ENCODE data around the gene ZDHHC6. TPM values are rescaled to one million over a fixed set of nuclear protein-coding genes. Genes with fewer than 3 reads are reported as not detected.
A peak's percentile ranks its signal among the peaks of the same experiment; 100 is the strongest.
"Not testable (repeated sequence)": the region's sequence is repeated elsewhere in the genome, so short reads cannot be mapped to it uniquely, and the experiment has no call there.

The ZDHHC6 gene
- total RNA-seq, 2 experiments from 2014 or later = 31.5 to 33.8 TPM

- H3K9me2 ChIP-seq (ENCODE audit: insufficient read depth, low read length) = no peaks in the 10 kb centered on the region
- no peak overlapping the region for H3K4me3 ChIP-seq (ENCODE audit: low read depth, low read length, poor library complexity, severe bottlenecking)
- H3K79me2 ChIP-seq (ENCODE audit: insufficient read depth, low read depth, low read length) = no peaks in the 10 kb centered on the region
- intact Hi-C loops (cut with micrococcal nuclease; ENCODE audit: unreplicated experiment) = no loop called here
- H4K20me1 ChIP-seq (ENCODE audit: insufficient read depth, low read length) = no peaks in the 10 kb centered on the region
- no peaks in the 10 kb centered on the region for H3K4me1 ChIP-seq (ENCODE audit: insufficient read depth, low read length, poor library complexity, severe bottlenecking)
- H3K9me3 ChIP-seq (ENCODE audit: low read length) = peaks cover 10% of the 10 kb centered on the region; the same call in 1 of the 2 replicates
- DNase-seq (ENCODE audit: low spot score) = no peak
- CTCF ChIA-PET (ENCODE audit: unreplicated experiment) = no interaction called here
- BruUV-seq (replicated peaks) = TSS peak; percentile 32
- H3K4me2 ChIP-seq (ENCODE audit: low read length) = no peak overlapping the region
- TF ChIP-seq EZH2phosphoT487 (IDR thresholded peaks at IDR 0.05; ENCODE audit: borderline replicate concordance, low read depth, low read length) (no peak), CTCF (conservative IDR thresholded peaks at IDR 0.05; ENCODE audit: low read length) (no peak)
- H3K27ac ChIP-seq (ENCODE audit: low read depth, low read length, poor library complexity, severe bottlenecking) = no peak overlapping the region
- H2AFZ ChIP-seq (ENCODE audit: low read length) = no peak overlapping the region
- H3K36me3 ChIP-seq (ENCODE audit: insufficient read depth, low read length) = peaks cover 65% of the 10 kb centered on the region
- POLR2A ChIA-PET = interaction anchor here (0.7 kb wide), 1 partner anchor 536 kb away, joined by 3 read pairs; no protein-coding TSS in a partner anchor
Observed at GRCh38 chr10:112465299-112465883, 18.7 kb upstream of the ZDHHC6 start.

DNA sequence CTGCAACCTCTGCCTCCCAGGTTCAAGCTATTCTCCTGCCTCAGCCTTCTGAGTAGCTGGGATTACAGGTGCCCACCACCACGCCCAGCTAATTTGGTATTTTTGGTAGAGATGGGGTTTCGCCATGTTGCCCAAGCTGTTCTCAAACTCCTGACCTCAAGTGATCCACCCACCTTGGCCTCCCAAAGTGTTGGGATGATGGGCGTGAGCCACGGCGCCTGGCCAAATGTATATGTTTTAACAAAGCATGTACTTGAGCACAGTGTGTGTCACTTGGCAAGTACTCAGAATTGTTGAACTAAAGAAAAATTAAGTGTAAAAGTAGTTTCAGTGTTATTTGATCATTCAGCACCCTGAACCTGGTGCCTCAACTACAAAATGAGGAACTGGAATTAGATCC is 17.4 kb upstream of the ZDHHC6 start:
- Histone ChIP-seq H3K36me3 (ENCODE audit: insufficient read depth, low read length) (peaks cover 62% of the 10 kb centered on the region), H3K9me3 (ENCODE audit: low read length) (peaks cover 10% of the 10 kb centered on the region; the same call in 1 of the 2 replicates)
- intact Hi-C loops (cut with micrococcal nuclease; ENCODE audit: unreplicated experiment); H3K9me2 ChIP-seq (ENCODE audit: insufficient read depth, low read length); BruUV-seq (replicated peaks); DNase-seq (ENCODE audit: low spot score); H4K20me1 ChIP-seq (ENCODE audit: insufficient read depth, low read length); H3K4me3 ChIP-seq (ENCODE audit: low read depth, low read length, poor library complexity, severe bottlenecking); H2AFZ ChIP-seq (ENCODE audit: low read length); CTCF ChIA-PET (ENCODE audit: unreplicated experiment); H3K27ac ChIP-seq (ENCODE audit: low read depth, low read length, poor library complexity, severe bottlenecking); H3K4me1 ChIP-seq (ENCODE audit: insufficient read depth, low read length, poor library complexity, severe bottlenecking); H3K4me2 ChIP-seq (ENCODE audit: low read length); H3K79me2 ChIP-seq (ENCODE audit: insufficient read depth, low read depth, low read length): not testable (repeated sequence)
- POLR2A ChIA-PET = interaction anchor here (1.5 kb wide), 1 partner anchor 8 kb away, joined by 9 read pairs; no protein-coding TSS in a partner anchor

DNA sequence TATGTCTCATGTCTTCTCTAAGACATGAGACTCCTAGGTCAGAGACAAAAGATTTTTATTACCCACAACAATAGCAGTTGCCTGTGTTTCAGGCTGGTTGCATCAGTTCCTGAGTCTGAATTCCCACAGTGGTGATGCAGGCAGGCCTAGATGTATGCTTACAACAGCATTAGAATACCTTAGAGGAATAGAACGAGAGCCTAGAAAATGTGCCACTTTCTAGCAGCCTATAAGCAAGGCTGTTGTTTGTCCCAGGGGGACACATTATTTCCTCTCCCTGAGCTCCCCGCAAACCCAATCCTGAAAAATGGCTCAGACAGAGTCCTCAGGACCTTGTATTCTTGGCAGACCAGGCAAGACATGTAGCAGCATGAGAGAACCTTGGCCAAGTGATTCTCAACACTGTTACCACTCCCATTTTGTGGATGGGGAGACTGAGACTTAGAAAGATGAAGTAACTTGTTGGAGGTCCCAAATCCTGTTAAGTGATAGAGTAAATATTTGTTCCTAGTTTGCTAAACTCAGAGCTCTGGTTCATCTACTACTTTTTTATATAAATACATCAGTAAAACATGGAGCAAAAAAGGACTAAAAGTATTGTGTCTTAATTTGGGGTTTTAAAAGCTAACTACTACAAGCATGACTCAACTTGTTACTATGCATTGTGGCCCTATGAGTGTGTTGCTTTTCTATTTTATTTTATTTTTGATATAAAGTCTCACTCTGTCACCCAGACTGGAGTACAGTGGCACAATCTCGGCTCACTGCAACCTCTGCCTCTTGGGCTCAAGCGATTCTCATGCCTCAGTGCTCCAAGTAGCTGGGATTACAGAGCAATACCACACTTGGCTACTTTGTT is 14.5 kb upstream of the ZDHHC6 start:
- Histone ChIP-seq H2AFZ (ENCODE audit: low read length) (no peak overlapping the region), H3K4me2 (ENCODE audit: low read length) (no peak overlapping the region), H3K4me3 (ENCODE audit: low read depth, low read length, poor library complexity, severe bottlenecking) (no peak overlapping the region), H4K20me1 (ENCODE audit: insufficient read depth, low read length) (no peaks in the 10 kb centered on the region), H3K9me3 (ENCODE audit: low read length) (peaks cover 10% of the 10 kb centered on the region; the same call in 1 of the 2 replicates), H3K27ac (ENCODE audit: low read depth, low read length, poor library complexity, severe bottlenecking) (no peak overlapping the region), H3K9me2 (ENCODE audit: insufficient read depth, low read length) (no peaks in the 10 kb centered on the region), H3K79me2 (ENCODE audit: insufficient read depth, low read depth, low read length) (no peaks in the 10 kb centered on the region; the same call in 1 of the 2 replicates), H3K4me1 (ENCODE audit: insufficient read depth, low read length, poor library complexity, severe bottlenecking) (no peaks in the 10 kb centered on the region), H3K36me3 (ENCODE audit: insufficient read depth, low read length) (peaks cover 50% of the 10 kb centered on the region)
- BruUV-seq (replicated peaks) = no TSS peak
- ChIA-PET CTCF (ENCODE audit: unreplicated experiment) (no interaction called here), POLR2A (interaction anchor here (0.6 to 0.8 kb wide), 2 partner anchors 51 to 697 kb away, joined by 3 read pairs; no protein-coding TSS in a partner anchor)
- DNase-seq (ENCODE audit: low spot score) = no peak
- intact Hi-C loops (cut with micrococcal nuclease; ENCODE audit: unreplicated experiment) = no loop called here
- TF ChIP-seq CTCF (conservative IDR thresholded peaks at IDR 0.05; ENCODE audit: low read length) (no peak), EZH2phosphoT487 (IDR thresholded peaks at IDR 0.05; ENCODE audit: borderline replicate concordance, low read depth, low read length) (no peak)
